CMK (cell line): Measurements from ENCODE around the gene PSG4.
"Not testable (repeated sequence)": the region's sequence is repeated elsewhere in the genome, so short reads cannot be mapped to it uniquely, and the experiment has no call there.

ENCODE experiments used
- DNase-seq: peaks from one replicate; pipeline ENCODE4 v3.0.0-alpha.2; 2010; ENCODE audit warnings: low read depth

PSG4 gene

DNA sequence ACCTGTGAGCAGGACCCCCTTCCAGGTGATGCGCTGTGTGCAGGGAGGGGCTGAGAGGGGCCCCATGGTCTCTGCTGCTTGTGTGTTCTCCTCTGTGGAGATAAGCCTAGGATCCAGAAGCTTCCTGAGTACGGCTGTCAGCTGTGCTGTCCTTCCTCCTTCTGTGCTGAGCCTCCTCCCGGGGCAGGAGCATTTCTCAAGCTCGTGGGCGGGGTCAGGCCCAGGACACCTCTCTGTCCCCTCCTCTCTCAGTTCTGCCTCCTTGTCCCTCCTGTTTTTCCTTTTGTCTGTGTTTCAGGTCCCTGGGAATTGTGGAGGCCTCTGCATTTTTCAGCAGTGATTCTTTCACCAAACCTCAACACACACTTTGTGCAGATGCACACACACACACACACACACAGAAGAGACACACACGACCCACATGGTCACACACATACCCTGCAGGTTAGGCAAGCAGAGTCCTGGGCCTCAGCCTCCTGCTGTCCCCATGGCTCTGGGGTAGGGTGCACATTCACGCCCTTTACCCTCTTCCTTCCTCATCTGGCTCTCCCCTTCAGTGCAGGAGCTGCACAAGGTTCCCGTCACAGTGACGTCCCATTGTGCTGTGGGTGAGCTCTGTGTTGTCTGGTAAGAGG lies at the start of gene PSG4:
Gene PSG4 (minus strand): TSS at position 168 of the 635 bp plus-strand sequence. CDS start 102 bp downstream, at position 66.
- DNase-seq = not testable (repeated sequence)

DNA sequence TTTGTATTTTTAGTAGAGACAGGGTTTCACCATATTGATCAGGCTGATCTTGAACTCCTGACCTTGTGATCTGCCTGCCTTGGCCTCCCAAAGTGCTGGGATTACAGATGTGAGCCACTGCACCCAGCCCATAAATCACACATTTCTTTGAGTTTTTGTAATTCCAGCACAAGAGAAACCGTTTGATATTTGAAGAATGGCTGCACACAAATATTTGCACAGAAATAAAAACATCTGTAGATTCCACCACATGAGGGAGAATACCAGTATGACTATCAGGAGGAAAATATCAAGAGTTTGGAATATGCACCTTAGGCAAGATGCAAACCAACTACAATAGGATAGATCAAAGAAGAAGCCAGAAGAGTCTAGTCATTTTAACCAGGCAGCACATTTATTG lies 46.0 kb upstream of the PSG4 start:
- DNase-seq = not testable (repeated sequence)

DNA sequence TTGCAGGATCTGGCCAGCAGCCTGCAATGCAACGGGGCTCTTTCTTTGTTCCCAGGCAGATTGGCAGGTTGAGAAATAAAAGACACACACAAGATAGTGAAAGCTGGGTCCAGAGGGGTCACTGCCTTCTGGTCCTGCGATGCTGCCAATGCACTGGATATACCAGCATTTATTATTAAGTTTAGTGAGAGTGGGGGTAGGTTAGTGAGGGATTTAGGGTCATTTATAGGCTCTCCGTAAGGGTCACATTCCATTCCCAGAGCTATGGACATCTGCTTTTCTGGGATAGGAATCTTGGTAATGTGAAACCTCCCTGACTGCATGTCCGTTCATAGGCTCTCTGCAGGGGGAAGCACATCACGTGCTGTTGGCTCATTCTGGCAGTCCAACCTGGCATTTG lies 44.9 kb upstream of the PSG4 start:
- not testable (repeated sequence) for DNase-seq

DNA sequence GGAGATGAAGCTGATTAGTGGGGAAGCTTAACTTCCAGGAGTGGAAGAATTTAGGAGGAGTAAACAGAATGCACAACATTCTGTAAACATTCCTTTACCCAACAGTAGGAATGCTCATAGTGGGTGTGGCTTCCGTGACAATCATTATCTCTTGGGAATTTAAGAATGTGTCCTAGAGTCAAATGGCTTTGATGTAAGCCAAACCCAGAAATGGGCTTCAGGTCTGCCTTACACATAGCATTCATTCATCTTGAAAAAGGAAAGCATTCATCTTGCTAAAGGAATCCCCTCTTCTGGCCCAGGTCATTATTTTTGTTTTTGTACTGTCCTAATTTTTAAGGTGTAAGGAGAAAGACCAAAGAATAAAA lies 43.2 kb upstream of the PSG4 start:
- not testable (repeated sequence) for DNase-seq

DNA sequence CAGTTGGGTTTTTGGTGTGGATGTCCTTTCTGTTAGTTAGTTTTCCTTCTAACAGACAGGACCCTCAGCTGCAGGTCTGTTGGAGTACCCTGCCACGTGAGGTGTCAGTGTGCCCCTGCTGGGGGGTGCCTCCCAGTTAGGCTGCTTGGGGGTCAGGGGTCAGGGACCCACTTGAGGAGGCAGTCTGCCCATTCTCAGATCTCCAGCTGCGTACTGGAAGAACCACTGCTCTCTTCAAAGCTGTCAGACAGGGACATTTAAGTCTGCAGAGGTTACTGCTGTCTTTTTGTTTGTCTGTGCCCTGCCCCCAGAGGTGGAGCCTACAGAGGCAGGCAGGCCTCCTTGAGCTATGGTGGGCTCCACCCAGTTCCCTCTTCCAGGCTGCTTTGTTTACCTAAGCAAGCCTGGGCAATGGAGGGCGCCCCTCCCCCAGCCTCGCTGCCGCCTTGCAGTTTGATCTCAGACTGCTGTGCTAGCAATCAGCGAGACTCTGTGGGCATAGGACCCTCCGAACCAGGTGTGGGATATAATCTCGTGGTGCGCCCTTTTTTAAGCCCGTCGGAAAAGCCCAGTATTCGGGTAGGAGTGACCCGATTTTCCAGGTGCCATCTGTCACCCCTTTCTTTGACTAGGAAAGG lies 41.9 kb upstream of the PSG4 start:
- DNase-seq = not testable (repeated sequence)

DNA sequence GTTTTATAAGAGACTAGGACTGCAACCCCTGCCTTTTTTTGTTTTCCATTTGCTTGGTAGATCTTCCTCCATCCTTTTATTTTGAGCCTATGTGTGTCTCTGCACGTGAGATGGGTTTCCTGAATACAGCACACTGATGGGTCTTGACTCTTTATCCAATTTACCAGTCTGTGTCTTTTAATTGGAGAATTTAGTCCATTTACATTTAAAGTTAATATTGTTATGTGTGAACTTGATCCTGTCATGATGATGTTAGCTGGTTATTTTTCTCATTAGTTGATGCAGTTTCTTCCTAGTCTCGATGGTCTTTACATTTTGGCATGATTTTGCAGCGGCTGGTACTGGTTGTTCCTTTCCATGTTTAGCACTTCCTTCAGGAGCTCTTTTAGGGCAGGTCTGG lies 40.4 kb upstream of the PSG4 start:
- DNase-seq = not testable (repeated sequence)

DNA sequence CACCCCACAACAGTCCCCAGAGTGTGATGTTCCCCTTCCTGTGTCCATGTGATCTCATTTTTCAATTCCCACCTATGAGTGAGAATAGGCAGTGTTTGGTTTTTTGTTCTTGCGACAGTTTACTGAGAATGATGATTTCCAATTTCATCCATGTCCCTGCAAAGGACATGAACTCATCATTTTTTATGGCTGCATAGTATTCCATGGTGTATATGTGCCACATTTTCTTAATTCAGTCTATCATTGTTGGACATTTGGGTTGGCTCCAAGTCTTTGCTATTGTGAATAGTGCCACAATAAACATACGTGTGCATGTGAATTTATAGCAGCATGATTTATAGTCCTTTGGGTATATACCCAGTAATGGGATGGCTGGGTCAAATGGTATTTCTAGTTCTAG lies 36.8 kb upstream of the PSG4 start:
- not testable (repeated sequence) for DNase-seq

DNA sequence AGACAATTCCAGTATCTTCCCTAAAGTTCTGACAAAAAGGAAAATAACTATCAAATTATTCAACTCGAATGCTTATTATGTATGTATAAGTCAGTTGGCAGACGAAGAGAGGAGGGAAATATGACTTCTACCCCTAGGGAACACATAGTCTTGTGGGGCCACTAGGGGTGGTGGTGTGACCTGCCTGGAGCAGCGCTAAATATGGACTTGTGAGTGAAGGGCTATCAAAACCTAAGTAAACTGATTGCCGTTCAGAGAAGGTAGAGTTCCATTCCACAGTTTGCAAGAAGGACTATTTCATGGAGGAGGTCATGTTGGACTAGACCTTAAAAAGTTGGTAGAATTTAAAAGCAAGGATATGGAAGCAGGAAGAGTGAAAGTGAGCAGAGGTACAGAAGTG lies 32.8 kb upstream of the PSG4 start:
- DNase-seq = not testable (repeated sequence)

DNA sequence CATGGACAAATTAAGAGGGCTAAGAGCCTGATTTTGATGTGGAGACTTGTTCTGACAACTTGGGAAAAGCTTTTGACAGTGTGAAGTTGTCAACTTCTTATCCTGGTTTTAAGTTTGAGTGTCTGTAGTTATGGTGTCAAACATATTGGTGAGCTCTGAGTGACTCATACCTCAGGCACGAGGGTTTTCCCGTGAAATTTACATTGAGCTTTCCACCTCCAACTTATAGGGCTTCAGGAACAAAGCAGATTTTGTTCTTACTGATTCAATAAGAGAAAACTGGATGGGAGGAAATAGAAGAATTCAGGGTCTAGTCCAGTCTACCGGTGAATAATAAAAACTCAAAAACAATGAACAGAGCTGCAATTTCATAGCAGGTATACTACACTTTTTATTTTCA lies 30.2 kb upstream of the PSG4 start:
- not testable (repeated sequence) for DNase-seq

DNA sequence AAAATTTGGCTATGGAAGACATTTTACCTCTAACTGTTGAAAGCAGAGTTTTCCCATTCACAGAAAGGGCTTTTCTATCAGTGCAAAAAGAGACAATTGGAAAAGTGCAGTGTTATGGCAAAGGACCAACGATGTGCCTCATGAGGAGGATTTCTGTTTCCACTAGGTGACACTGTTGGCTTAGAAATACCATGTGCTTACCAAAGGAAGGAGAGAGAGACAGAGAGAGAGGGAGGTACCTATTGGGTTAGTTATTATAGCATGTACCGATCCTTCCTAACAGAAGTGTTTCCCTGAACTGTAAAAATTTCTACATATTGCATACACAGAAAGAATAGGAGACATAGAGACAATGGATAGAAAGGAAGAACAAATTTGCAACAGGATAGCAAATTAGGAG lies 23.9 kb upstream of the PSG4 start:
- DNase-seq = no peak

DNA sequence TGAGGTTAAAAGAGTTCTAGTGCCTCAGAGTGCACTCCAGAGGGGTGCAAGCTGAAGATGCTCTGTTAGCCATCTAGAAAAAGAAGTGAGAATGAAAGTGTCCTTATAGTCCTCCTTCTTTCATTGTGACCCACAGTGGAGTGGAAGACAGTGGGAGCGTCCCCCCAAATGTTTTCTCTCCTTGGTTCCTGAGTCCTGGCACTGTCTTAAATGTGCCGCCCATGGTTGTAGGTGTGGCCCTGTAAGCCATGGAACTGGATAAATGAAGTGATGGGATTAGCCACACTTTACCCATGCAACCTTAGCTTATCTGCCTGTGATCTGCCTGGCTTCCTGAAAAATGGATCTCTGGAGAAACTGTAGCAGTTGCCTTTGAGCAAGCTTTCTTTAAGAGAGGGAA lies 23.3 kb upstream of the PSG4 start:
- DNase-seq = not testable (repeated sequence)

DNA sequence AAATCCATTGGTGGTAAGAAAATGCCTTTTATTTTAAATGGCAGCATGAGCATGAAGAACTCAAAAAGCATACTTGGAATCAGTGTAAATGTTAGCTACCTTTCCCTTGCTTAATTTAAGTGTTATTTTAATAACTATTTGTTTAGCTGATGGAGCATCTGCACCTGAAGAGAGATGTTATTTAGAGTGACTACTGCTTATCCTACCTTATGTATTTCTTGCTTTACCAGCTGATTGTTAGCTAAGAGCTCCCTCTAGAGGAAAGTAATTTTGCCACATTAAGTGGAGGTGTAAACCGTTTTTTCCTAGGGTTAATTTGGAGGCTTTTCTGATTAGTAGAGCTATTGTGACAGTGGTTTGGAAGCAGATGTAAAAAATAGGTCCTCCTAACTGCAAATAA lies 21.5 kb upstream of the PSG4 start:
- DNase-seq = not testable (repeated sequence)

DNA sequence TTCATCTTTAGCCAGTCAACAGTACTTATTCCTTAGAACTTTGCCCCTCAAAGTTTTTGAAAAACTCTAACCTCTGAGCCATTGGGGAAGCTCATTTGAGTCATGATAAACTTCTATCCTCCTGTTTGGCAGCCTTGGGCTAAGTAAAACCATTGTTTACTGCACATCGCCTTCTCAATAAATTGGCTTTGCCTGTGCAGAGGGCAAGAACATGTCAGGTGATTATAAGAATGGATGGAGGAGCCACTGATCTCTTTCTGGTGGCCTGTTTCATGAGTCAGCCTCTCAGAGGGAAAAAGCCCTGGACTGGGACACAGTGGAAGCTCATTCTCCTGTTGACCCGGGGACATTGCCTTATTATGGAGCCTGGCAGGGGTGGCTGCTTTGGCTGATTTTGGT lies 19.4 kb upstream of the PSG4 start:
- no peak for DNase-seq

DNA sequence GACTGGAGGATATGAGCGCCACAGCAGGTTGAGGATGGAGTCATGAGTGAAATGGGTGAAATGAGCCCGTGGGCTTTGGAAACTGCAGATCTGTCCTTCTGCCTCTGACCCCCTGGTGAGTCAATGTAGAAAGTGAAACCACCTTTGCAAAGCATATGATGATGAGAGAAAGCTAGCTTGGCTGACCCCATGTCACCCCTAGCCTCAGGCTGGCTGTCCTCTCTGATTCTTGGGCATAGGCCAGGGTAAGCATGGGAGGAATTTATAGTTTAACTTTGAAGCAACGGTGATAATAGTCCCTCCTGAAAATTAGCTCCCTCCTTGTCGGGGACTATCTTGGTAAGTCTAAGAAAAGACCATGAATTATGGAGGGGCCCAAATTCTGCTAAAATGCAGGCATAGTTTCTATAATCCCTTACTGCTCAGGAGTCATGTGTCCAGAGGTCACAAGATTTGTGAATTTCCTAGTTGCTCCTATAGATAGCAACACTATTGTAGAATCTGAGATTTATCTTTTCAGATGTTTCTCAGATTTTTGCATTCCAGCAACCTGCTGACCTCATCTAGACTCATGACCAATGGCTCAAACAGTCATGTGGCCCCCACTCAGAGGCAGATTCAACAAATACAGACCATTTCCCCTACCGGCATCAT lies 18.9 kb upstream of the PSG4 start:
- not testable (repeated sequence) for DNase-seq

DNA sequence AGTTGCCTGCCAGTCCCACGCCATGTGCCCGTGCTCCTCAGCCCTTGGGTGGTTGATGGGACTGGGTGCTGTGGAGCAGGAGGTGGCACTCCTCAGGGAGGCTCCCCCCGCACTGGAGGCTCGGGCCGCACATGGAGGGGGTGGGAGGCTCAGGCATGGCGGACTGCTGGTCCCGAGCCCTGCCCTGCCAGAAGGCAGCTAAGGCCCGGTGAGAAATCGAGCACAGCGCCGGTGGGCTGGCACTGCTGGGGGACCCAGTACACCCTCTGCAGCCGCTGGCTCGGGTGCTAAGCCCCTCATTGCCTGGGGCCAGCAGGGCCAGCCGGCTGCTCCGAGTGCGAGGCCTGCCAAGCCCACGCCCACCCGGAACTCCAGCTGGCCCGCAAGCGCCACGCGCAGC lies 16.5 kb upstream of the PSG4 start:
- DNase-seq = not testable (repeated sequence)

DNA sequence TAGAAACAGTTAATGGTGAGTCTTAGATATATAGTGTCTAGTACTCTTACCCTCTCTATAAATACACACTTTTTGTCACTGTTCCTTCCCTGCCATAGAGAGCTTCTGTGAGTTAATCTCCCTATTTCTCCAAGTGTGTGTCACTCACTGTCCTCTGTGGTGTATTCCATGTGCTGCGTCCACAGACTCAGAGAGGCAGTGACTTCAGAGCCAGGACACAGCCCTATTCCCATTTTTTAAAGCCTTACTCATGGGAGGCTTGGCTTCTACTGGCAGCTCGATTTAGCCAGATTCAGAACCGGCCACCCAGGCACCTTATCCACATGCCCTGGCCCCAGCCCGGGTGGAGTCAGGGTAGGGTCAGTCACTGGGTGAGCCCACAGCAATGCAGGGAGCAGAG lies 13.7 kb upstream of the PSG4 start:
- DNase-seq = not testable (repeated sequence)

DNA sequence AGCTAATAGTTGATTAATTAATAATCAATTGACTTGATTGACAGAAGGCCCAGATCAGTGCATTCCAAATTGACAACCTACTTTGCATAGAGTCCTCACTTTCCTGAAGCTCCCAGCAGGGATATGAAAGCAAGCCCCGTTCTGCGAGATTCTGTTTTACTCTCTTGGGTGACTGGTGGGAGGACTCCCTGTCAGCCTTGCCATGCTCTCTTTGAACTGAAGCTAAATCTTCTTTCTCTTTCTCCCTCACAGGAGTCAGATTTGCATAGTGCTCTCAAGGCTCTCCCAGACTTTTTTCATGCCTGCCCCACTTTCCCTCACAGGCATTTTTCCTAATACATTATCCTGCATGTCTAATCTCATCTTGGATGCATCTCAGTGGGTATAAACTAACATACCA lies 10.4 kb upstream of the PSG4 start:
- DNase-seq = not testable (repeated sequence)

DNA sequence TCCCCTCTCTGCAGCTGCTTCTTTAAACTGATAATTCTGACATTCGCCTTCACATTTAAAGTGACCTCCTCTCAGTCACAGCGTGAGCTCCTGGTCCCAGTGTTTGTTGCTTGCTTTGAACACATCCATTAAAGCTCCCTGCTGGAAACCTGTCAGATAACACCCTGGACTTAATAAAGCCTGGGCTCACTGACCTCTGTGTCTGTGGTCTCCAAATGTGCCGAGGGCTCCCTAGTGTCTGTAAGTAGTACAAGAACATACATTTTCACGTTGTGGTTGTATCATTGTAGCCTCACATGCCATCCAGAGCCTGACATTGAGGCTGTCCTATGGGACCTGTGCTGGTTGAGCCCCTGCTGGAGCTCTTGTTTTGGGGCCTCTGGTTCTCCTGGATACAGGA lies 2.6 kb upstream of the PSG4 start:
- no peak for DNase-seq

DNA sequence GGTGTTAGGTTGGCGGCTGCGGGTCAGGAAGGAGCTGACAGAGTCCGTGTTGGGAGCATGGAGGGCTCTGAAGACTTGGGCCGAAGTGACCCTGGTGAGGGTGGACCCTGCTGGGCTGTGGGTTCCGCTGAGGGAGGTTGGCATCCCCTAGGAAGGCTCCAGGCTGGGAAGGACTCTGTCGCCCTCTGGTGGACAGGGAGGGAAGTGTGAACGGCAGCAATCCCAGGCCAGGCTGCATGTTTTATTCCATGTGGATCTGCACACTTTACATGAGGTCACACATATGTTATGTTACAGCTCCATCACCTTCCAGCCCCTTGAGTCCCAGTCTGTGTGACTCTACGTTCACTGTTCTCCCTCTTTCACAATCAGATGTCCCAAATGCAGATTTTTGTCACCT lies 1.7 kb upstream of the PSG4 start:
- not testable (repeated sequence) for DNase-seq

DNA sequence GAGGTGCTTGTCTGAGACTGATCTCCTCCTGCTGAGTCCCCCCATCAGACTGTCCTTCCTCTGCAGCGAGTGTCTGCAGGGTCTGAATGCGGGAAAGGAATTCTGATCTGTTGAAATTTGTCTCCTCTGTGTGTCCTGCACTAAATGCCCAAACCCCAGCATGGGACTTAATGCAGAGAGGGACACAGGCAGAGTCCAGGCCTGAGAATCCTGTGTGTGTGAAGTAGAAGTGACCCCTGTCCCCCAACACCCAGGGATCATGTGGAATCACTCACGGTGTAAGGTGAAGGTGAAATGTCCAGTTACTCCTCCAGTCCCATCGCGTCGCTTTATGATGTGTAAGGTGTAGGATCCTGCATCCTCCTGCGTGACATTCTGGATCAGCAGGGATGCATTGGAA lies 1.8 kb downstream of the PSG4 start:
- not testable (repeated sequence) for DNase-seq

DNA sequence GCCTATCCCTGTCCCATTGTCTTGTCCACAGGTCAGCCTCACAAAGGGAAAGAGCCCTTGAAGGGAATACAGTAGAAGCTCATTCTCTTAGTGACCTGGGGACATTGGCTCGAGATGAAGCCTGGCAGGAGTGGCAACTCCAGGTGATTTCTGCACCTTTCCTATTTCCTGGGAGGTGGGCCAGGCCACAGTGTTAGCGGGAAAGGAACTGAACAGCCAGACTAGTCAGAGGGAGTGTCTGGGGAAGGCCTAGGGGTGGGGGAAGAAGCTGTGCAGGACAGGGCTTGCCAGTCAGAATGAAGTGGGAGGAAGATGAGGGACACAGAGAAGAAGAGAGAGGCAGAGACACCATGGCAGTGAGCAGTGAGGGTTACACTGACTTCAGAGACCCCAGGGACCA lies 3.5 kb downstream of the PSG4 start:
- DNase-seq = not testable (repeated sequence)

DNA sequence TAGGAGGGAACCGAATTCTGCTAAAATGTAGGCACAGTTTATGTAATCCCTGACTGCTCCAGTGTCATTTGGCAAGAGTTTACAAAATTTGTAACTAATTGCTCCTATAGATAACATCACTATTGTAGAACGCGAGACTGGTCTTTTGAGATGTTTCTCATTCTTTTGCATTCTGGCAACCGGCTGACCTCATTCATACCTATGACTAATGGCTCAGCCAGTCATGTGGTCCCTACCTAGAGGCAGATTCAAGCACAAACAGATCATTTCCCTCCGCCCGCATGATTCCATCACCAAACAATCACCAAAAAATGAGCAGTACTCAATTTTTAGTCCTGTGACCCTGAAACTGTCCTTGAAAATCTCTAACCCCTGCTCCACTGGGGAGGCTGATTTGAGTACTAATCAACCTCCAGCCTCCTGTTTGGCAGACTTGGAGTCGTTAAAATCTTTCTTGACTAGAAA lies 4.1 kb downstream of the PSG4 start:
- not testable (repeated sequence) for DNase-seq

DNA sequence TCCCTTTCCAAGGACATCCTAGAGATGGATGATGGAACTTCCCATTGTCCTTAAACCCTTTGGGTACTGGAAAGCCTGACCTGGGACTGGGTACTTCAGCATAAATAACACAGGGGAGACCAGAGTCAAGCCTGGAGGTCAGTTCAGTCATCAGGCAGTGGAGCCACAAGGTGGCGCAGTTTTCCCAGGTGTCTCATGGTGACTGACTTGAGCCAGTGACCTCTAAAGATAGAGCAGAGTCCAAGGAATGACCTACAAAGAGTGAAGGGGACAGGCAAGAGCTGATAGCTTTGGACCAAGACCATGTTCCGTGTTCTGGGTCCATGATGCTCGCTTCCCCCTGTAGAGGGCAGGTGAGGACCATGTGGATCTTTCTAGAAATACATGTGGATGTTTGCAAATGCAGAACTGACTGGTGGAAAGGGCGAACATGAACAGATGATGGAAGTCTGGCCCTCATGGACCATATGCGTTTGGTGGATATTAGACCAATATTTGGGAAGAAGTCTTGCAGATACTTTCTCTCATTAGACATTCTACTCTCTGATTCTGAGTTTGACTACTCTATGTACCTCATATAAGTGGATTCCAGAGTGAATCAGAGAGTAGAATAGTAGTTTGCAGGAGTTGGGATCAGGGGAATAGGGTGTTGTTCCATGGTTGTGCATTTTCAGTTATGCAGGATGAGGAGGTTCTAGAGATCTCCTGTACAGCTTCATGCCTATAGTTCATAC lies 6.6 kb downstream of the PSG4 start:
- DNase-seq = not testable (repeated sequence)
